Measurements from ENCODE around the gene ZNF491. TPM values are rescaled to one million over a fixed set of nuclear protein-coding genes. Genes with fewer than 3 reads are reported as not detected.

The ZNF491 gene
- total RNA-seq, 1 donor from 2014 or later, result 1.7 TPM

GRCh38 chr19:11783767-11784166, 14.6 kb upstream of the ZNF491 start:
- Mint-ChIP-seq H3K4me1 (no peaks in the 10 kb centered on the region), H3K27ac (no peak overlapping the region), H3K4me3 (no peak overlapping the region), H3K9me3 (peaks cover 36% of the 10 kb centered on the region), H3K36me3 (ENCODE audit: low read depth) (peaks cover 63% of the 10 kb centered on the region), H3K27me3 (no peaks in the 10 kb centered on the region)
- ATAC-seq (ENCODE audit: low read depth) (no peak), DNase-seq (no peak)
- intact Hi-C loops (cut with micrococcal nuclease), result no loop called here
- CTCF ChIA-PET, result no interaction called here
- no peak for TF ChIP-seq CTCF (IDR thresholded peaks at IDR 0.05)
- POLR2A ChIA-PET, result no interaction called here

GRCh38 chr19:11784356-11784755, 14.0 kb upstream of the ZNF491 start:
- H3K4me3 Mint-ChIP-seq, result no peak overlapping the region
- H3K27me3 Mint-ChIP-seq, result no peaks in the 10 kb centered on the region
- DNase-seq, result no peak
- H3K4me1 Mint-ChIP-seq, result no peaks in the 10 kb centered on the region
- peaks cover 36% of the 10 kb centered on the region for H3K9me3 Mint-ChIP-seq
- POLR2A ChIA-PET, result interaction anchor here (0.5 kb wide), 1 partner anchor 63 kb away, joined by 3 read pairs; no protein-coding TSS in a partner anchor
- TF ChIP-seq CTCF (IDR thresholded peaks at IDR 0.05), result no peak
- CTCF ChIA-PET, result no interaction called here
- H3K36me3 Mint-ChIP-seq (ENCODE audit: low read depth), result peaks cover 57% of the 10 kb centered on the region
- no peak overlapping the region for H3K27ac Mint-ChIP-seq
- intact Hi-C loops (cut with micrococcal nuclease), result no loop called here
- no peak for ATAC-seq (ENCODE audit: low read depth)

- TF ChIP-seq CTCF (IDR thresholded peaks at IDR 0.05), result no peak
- Mint-ChIP-seq H3K27ac (no peak overlapping the region), H3K9me3 (peaks cover 35% of the 10 kb centered on the region), H3K4me3 (no peak overlapping the region), H3K4me1 (no peaks in the 10 kb centered on the region), H3K36me3 (ENCODE audit: low read depth) (peaks cover 30% of the 10 kb centered on the region), H3K27me3 (no peaks in the 10 kb centered on the region)
- DNase-seq (no peak), ATAC-seq (ENCODE audit: low read depth) (no peak)
- intact Hi-C loops (cut with micrococcal nuclease), result no loop called here
- ChIA-PET CTCF (no interaction called here), POLR2A (no interaction called here)
These were observed 10.8 kb upstream of the ZNF491 start for GRCh38 chr19:11787536-11787935.

GRCh38 chr19:11792942-11793341, 5.4 kb upstream of the ZNF491 start:
- DNase-seq, result no peak
- ChIA-PET CTCF (interaction anchor here (1.2 kb wide), 1 partner anchor 131 kb away, joined by 3 read pairs; no protein-coding TSS in a partner anchor), POLR2A (no interaction called here)
- no peak overlapping the region for H3K4me3 Mint-ChIP-seq
- no peak overlapping the region for H3K27ac Mint-ChIP-seq
- no peaks in the 10 kb centered on the region for H3K36me3 Mint-ChIP-seq (ENCODE audit: low read depth)
- no peak for TF ChIP-seq CTCF (IDR thresholded peaks at IDR 0.05)
- peaks cover 16% of the 10 kb centered on the region for H3K9me3 Mint-ChIP-seq
- ATAC-seq (ENCODE audit: low read depth), result no peak
- no peaks in the 10 kb centered on the region for H3K27me3 Mint-ChIP-seq
- intact Hi-C loops (cut with micrococcal nuclease), result no loop called here
- H3K4me1 Mint-ChIP-seq, result peaks cover 14% of the 10 kb centered on the region

- peak; percentile 54 for TF ChIP-seq CTCF (IDR thresholded peaks at IDR 0.05)
- no peaks in the 10 kb centered on the region for H3K27me3 Mint-ChIP-seq
- DNase-seq (peak; percentile 40), ATAC-seq (ENCODE audit: low read depth) (peak; percentile 48)
- ChIA-PET POLR2A (interaction anchor here (0.7 to 2.6 kb wide), 8 partner anchors 16 to 343 kb away, joined by 3 to 14 read pairs (median 6); partner anchors contain the start of genes ZNF20, ZNF439, ZNF440 and ZNF441), CTCF (interaction anchor here (0.5 to 3.0 kb wide), 26 partner anchors 9 to 697 kb away, joined by 3 to 26 read pairs (median 5); partner anchors contain the start of genes ZNF136, ZNF20, ZNF440 and ZNF441)
- intact Hi-C loops (cut with micrococcal nuclease), result loop anchor here (1.0 to 5.0 kb wide), 5 partner anchors 85 to 344 kb away; no protein-coding TSS in a partner anchor
- no peak overlapping the region for H3K27ac Mint-ChIP-seq
- peak overlapping the region; percentile 91 for H3K4me3 Mint-ChIP-seq
- H3K9me3 Mint-ChIP-seq, result peaks cover 2% of the 10 kb centered on the region
- peaks cover 2% of the 10 kb centered on the region for H3K36me3 Mint-ChIP-seq (ENCODE audit: low read depth)
- peaks cover 25% of the 10 kb centered on the region for H3K4me1 Mint-ChIP-seq
These were observed 832 bp upstream of the ZNF491 start for GRCh38 chr19:11797491-11797890.
